ENCODE results near the gene SH2D3C.

The SH2D3C gene

GRCh38 chr9:127785933-127786772 lies 7.7 kb upstream of the SH2D3C start, which contains the start of gene CDK9 (continued):
- TF ChIP-seq, protein P1, sequence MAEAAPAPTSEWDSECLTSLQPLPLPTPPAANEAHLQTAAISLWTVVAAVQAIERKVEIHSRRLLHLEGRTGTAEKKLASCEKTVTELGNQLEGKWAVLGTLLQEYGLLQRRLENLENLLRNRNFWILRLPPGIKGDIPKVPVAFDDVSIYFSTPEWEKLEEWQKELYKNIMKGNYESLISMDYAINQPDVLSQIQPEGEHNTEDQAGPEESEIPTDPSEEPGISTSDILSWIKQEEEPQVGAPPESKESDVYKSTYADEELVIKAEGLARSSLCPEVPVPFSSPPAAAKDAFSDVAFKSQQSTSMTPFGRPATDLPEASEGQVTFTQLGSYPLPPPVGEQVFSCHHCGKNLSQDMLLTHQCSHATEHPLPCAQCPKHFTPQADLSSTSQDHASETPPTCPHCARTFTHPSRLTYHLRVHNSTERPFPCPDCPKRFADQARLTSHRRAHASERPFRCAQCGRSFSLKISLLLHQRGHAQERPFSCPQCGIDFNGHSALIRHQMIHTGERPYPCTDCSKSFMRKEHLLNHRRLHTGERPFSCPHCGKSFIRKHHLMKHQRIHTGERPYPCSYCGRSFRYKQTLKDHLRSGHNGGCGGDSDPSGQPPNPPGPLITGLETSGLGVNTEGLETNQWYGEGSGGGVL (tag by site-specific recombination; IDR thresholded peaks at IDR 0.05), result peak; percentile 72
- TF ChIP-seq, protein P2, sequence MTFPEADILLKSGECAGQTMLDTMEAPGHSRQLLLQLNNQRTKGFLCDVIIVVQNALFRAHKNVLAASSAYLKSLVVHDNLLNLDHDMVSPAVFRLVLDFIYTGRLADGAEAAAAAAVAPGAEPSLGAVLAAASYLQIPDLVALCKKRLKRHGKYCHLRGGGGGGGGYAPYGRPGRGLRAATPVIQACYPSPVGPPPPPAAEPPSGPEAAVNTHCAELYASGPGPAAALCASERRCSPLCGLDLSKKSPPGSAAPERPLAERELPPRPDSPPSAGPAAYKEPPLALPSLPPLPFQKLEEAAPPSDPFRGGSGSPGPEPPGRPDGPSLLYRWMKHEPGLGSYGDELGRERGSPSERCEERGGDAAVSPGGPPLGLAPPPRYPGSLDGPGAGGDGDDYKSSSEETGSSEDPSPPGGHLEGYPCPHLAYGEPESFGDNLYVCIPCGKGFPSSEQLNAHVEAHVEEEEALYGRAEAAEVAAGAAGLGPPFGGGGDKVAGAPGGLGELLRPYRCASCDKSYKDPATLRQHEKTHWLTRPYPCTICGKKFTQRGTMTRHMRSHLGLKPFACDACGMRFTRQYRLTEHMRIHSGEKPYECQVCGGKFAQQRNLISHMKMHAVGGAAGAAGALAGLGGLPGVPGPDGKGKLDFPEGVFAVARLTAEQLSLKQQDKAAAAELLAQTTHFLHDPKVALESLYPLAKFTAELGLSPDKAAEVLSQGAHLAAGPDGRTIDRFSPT (tag by site-specific recombination; IDR thresholded peaks at IDR 0.05), result peak; percentile 36; the same call in 1 of the 2 replicates
- TF ChIP-seq HOXA7 (CRISPR knock-in tag; IDR thresholded peaks at IDR 0.05; ENCODE audit: borderline replicate concordance) (no peak), ZNF707 (tag by site-specific recombination; IDR thresholded peaks at IDR 0.05) (no peak), ZNF785 (tag by site-specific recombination; IDR thresholded peaks at IDR 0.05) (no peak), ZNF394 (tag by site-specific recombination; IDR thresholded peaks at IDR 0.05; ENCODE audit: borderline replicate concordance) (no peak), ZNF132 (tag by site-specific recombination; IDR thresholded peaks at IDR 0.05; ENCODE audit: borderline replicate concordance) (no peak), ZNF571 (tag by site-specific recombination; IDR thresholded peaks at IDR 0.05) (no peak), ZNF433 (tag by site-specific recombination; IDR thresholded peaks at IDR 0.05; ENCODE audit: low read depth) (no peak), ZNF704 (tag by site-specific recombination; IDR thresholded peaks at IDR 0.05) (no peak), ZNF548 (tag by site-specific recombination; IDR thresholded peaks at IDR 0.05) (no peak), ZBTB48 (tag by site-specific recombination; IDR thresholded peaks at IDR 0.05) (peak; percentile 68), ZNF558 (tag by site-specific recombination; IDR thresholded peaks at IDR 0.05) (no peak), KLF9 (tag by site-specific recombination; IDR thresholded peaks at IDR 0.05; ENCODE audit: low read depth) (peak; percentile 74), EGR2 (tag by site-specific recombination; IDR thresholded peaks at IDR 0.05; ENCODE audit: low read depth) (no peak), ZXDB (tag by site-specific recombination; IDR thresholded peaks at IDR 0.05) (peak; percentile 69), ZNF529 (tag by site-specific recombination; IDR thresholded peaks at IDR 0.05; ENCODE audit: insufficient replicate concordance) (no peak), PRDM2 (tag by site-specific recombination; IDR thresholded peaks at IDR 0.05; ENCODE audit: borderline replicate concordance) (no peak), ZSCAN4 (tag by site-specific recombination; IDR thresholded peaks at IDR 0.05) (no peak), ZNF600 (tag by site-specific recombination; IDR thresholded peaks at IDR 0.05) (no peak), ZNF112 (tag by site-specific recombination; IDR thresholded peaks at IDR 0.05) (no peak), ZNF544 (tag by site-specific recombination; IDR thresholded peaks at IDR 0.05) (no peak), ZNF266 (tag by site-specific recombination; IDR thresholded peaks at IDR 0.05; ENCODE audit: low read depth) (no peak), ZNF174 (tag by site-specific recombination; IDR thresholded peaks at IDR 0.05) (no peak), GLIS1 (tag by site-specific recombination; IDR thresholded peaks at IDR 0.05) (peak; percentile 11; the same call in 1 of the 2 replicates), ZNF501 (tag by site-specific recombination; IDR thresholded peaks at IDR 0.05) (0 out of 2 replicates have a peak, but pooled peaks have one; percentile 24), ZNF776 (tag by site-specific recombination; IDR thresholded peaks at IDR 0.05; ENCODE audit: borderline replicate concordance) (no peak), ZNF324 (tag by site-specific recombination; IDR thresholded peaks at IDR 0.05) (no peak)

Measured in HEK293 (cell line).